Retinal pigment epithelial cell (primary cell): Measurements from ENCODE around the gene MPDZ.

ENCODE experiments used
- DNase-seq: peaks from one replicate; pipeline ENCODE4 v3.0.0-alpha.2; 2010; ENCODE audit warnings: low read depth
- H3K4me3 ChIP-seq: 2 replicates; pipeline ENCODE4 v1.5.1; 2011; ENCODE audit warnings: mild to moderate bottlenecking, low read length, control low read depth, moderate library complexity
- TF ChIP-seq, protein P1 (sequence below): conservative IDR thresholded peaks from 2 replicates; pipeline ENCODE4 v1.5.1; 2011; ENCODE audit warnings: low read depth, low read length, control low read depth, inconsistent platforms

The MPDZ gene

GRCh38 chr9:13160051-13160450 is 119.4 kb downstream of the MPDZ start:
- H3K4me3 ChIP-seq, result no peak overlapping the region
- no peak for DNase-seq
- TF ChIP-seq, protein P1, sequence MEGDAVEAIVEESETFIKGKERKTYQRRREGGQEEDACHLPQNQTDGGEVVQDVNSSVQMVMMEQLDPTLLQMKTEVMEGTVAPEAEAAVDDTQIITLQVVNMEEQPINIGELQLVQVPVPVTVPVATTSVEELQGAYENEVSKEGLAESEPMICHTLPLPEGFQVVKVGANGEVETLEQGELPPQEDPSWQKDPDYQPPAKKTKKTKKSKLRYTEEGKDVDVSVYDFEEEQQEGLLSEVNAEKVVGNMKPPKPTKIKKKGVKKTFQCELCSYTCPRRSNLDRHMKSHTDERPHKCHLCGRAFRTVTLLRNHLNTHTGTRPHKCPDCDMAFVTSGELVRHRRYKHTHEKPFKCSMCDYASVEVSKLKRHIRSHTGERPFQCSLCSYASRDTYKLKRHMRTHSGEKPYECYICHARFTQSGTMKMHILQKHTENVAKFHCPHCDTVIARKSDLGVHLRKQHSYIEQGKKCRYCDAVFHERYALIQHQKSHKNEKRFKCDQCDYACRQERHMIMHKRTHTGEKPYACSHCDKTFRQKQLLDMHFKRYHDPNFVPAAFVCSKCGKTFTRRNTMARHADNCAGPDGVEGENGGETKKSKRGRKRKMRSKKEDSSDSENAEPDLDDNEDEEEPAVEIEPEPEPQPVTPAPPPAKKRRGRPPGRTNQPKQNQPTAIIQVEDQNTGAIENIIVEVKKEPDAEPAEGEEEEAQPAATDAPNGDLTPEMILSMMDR, result no peak

DNA sequence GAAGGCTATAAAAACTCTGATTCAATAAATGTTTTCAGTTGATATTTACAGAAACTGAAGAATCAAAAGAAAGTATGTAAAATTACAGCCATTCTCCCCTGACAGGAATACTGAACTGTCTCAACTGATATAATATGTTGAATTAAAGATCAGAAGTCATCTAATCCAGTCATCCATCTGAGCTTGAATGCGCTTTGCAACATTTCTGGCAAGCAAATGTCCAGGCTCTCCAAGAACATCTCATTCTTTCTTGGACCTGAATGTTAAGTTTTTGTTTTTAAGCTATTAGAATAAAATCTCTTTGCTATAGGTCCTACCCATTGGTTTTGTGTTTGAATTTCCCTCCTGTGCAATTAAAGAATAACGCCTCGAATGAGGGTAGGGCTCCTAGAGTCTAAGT is 120.5 kb downstream of the MPDZ start:
- TF ChIP-seq, protein P1, result no peak
- no peak for DNase-seq
- H3K4me3 ChIP-seq, result no peak overlapping the region

DNA sequence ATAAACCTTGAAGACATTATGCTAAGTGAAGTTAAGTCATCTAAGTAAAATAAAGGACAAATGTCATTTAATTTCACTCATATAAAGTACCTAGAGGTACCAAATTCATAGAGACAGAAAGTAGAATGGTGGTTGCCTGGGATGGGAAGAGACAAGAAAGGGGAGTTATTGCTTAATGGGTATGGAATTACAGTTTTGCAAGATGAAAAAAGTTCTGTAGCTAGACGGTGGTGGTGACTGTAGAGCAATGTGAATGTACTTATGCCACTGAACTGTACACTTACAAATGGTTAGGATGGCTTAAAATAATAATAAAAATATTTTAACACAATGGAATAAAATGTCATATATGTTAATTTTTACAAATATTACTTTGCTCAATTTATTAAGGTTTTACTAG is 128.0 kb downstream of the MPDZ start:
- DNase-seq, result no peak
- TF ChIP-seq, protein P1, result no peak
- no peak overlapping the region for H3K4me3 ChIP-seq

- TF ChIP-seq, protein P1, result no peak
Observed at GRCh38 chr9:13149454-13149853, 130.0 kb downstream of the MPDZ start.

DNA sequence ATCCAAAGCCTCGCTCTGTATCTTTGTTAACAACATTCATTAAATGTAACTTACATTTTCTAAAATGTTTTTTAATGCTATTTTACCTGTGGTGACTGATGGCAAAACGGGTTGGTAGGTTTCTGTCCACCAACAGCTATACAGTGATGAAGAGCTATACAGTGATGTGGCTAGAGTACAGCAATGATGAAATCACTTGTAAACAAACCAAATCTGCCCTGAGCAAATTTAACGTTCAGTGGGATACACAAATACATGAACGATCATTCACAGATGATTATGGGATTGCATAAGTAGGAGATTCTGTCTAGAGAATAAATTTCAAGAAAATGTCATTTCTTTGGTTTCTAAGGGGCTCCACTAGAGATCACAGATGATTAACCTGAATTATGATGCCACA is 132.7 kb downstream of the MPDZ start:
- TF ChIP-seq, protein P1, result no peak
- no peak for DNase-seq
- H3K4me3 ChIP-seq, result no peak overlapping the region

More at GRCh38 chr9:13149454-13149853, 130.0 kb downstream of the MPDZ start:
- H3K4me3 ChIP-seq, result no peak overlapping the region
- no peak for DNase-seq

DNA sequence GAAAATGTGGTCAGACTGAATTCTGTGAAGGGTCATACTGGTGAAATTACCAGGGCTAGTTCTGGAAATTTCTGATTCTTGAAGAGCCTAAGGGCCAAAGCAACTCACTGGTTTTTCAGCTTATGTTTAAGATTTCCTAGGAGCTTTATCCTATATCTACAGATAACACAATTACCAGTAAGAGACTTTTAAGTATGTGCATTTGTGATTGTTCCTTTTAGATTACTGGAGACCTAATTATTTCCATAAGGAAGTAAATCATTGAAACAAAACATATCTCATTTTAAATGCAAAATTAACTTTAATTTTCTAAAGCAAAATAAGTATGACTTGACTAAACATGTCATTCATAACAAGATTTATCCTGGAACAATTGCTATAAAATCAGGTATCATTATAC is 134.2 kb downstream of the MPDZ start:
- DNase-seq, result no peak
- TF ChIP-seq, protein P1, result no peak
- H3K4me3 ChIP-seq, result no peak overlapping the region

GRCh38 chr9:13144166-13144775 is 135.2 kb downstream of the MPDZ start:
- no peak for DNase-seq
- TF ChIP-seq, protein P1, result no peak
- H3K4me3 ChIP-seq, result no peak overlapping the region
